Measurements from ENCODE around the gene GALNT18.

Gene GALNT18

GRCh38 chr11:11227296-11228085 lies 394.3 kb downstream of the GALNT18 start:
- in situ Hi-C loops (cut with HindIII; ENCODE audit: low sequenced_read_pairs), result no loop called here

Data from endothelial cell of hepatic sinusoid (primary cell).